ENCODE data around the gene NEGR1.

DNA sequence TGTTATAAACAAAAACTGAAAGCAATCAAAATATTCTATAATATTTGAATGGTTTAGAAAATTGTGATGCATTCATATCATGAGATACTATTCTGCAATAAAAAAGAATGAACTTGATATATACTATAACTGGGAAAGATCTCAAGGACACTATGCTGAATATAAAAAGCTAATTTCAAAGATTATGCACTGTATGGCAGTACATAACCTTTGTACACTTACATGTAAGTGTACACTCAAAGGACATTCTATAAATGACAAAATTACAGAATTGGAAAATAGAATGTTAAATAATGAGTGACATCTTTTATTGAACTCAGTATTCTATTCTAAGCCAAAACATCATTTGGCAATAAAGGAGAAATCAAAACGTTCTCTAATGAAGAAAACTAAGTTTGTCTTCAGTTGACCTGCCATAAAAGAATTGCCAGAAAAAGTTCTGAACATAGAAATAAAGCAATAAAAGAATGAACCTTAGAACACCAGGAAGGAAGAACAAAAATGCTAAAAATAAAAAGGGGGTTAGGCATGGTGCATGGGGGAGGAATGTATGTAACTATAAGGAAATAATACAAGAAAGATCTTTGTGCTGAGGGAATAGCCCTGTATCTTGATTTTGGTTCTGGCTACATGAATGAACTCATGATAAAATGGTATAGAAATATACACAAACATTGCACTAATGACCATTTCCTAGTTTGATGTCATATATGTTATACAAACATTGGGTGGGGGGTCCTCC is 519.7 kb downstream of the NEGR1 start:
- TF ChIP-seq, protein P1, sequence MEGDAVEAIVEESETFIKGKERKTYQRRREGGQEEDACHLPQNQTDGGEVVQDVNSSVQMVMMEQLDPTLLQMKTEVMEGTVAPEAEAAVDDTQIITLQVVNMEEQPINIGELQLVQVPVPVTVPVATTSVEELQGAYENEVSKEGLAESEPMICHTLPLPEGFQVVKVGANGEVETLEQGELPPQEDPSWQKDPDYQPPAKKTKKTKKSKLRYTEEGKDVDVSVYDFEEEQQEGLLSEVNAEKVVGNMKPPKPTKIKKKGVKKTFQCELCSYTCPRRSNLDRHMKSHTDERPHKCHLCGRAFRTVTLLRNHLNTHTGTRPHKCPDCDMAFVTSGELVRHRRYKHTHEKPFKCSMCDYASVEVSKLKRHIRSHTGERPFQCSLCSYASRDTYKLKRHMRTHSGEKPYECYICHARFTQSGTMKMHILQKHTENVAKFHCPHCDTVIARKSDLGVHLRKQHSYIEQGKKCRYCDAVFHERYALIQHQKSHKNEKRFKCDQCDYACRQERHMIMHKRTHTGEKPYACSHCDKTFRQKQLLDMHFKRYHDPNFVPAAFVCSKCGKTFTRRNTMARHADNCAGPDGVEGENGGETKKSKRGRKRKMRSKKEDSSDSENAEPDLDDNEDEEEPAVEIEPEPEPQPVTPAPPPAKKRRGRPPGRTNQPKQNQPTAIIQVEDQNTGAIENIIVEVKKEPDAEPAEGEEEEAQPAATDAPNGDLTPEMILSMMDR (IDR thresholded peaks at IDR 0.05) = no peak
- TF ChIP-seq POLR2A (IDR thresholded peaks at IDR 0.05) = no peak

All from upper lobe of left lung (tissue), 4 donors.